Measurements from ENCODE around the gene GAN.

Gene GAN

DNA sequence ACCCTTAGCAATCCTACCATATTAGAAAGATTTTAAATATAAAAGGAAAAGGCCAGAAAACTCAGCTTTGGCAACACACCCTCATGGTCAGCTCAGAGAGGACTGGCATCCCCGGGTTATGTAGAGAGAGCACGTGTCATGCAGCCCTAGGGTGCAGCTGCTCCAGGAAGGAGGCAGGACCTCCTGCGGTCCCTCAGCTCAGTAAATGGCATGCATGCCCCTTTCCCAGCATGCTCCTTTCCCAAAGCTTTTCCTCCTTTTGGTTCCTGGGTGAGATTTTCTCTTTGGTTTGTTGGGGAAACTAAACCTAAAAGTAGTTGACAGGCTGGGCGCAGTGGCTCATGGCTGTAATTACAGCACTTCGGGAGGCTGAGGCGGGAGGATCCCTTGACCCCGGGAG is 3.9 kb downstream of the GAN start:
- no peak for TF ChIP-seq CTCF (IDR thresholded peaks at IDR 0.05; ENCODE audit: extremely low read depth, missing control alignments)
- no peak for DNase-seq (ENCODE audit: low spot score)

GRCh38 chr16:81319221-81319912 is 4.6 kb downstream of the GAN start:
- no peak for TF ChIP-seq CTCF (IDR thresholded peaks at IDR 0.05; ENCODE audit: extremely low read depth, missing control alignments)
- no peak for DNase-seq (ENCODE audit: low spot score)

DNA sequence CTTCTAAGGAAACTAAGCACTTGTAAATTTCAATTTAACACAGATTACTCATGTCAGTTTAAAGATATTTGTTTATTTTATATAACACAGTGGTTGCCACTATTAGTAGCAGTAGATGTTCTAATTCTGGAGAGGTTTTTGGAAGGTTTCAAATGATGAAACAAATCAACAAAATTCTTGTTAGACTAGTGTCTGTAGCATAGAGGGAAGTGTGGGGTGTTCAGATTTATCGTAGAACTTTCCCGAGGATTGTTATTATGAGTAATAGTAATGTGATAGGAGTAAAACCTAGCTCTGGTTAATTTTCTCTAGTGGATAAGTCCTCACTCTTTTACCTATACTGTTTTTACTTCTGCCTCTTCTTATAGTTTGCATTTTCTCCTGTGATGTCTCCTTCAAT is 6.3 kb downstream of the GAN start:
- DNase-seq (ENCODE audit: low spot score): no peak
- no peak for TF ChIP-seq CTCF (IDR thresholded peaks at IDR 0.05; ENCODE audit: extremely low read depth, missing control alignments)

- no peak for TF ChIP-seq CTCF (IDR thresholded peaks at IDR 0.05; ENCODE audit: extremely low read depth, missing control alignments)
- DNase-seq (ENCODE audit: low spot score): no peak
Measured at GRCh38 chr16:81321536-81321935, 6.8 kb downstream of the GAN start.

GRCh38 chr16:81324808-81325207 is 10.0 kb downstream of the GAN start:
- no peak for TF ChIP-seq CTCF (IDR thresholded peaks at IDR 0.05; ENCODE audit: extremely low read depth, missing control alignments)

GRCh38 chr16:81327011-81327410 is 12.2 kb downstream of the GAN start:
- no peak for TF ChIP-seq CTCF (IDR thresholded peaks at IDR 0.05; ENCODE audit: extremely low read depth, missing control alignments)

More at GRCh38 chr16:81324808-81325207, 10.0 kb downstream of the GAN start:
- no peak for DNase-seq (ENCODE audit: low spot score)

DNA sequence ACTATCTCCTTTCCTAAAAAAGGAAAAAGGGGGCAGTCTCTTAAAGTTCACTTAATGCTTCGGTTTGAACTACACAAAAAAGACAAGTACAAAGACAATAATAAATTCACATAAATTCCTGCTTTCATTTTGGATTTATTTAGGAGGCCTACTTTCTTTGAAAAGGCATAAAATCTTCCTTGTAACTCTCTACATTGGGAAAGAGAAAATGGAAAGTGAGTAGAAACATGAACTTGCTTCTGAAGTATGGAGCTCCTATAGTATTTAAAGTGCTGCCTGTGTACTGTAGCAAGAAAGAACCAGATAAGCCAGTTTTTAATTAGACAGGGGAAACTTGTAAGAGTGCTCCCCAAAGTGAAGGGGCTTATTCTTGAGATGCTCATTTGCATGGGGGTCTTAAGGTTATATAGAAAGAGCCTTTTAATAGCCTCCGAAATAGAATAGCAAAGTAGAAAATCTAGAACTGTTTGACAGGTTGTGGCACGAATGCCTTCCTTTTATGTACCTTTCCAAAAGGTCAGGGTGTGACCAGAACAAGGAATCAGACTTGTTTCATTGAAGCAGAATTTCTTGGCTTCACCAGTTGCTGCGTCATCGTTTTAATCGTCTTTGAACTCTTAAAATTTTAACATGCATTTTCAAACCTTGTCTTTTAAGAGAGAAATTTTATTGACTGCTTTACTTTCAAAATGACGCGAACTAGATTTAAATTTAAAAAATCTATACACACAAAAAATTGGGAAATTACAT is 12.9 kb downstream of the GAN start:
- TF ChIP-seq CTCF (IDR thresholded peaks at IDR 0.05; ENCODE audit: extremely low read depth, missing control alignments): no peak
- DNase-seq (ENCODE audit: low spot score): no peak

More at GRCh38 chr16:81327011-81327410, 12.2 kb downstream of the GAN start:
- DNase-seq (ENCODE audit: low spot score): no peak

Measured in GM20000 (cell line).